ENCODE data around the gene FLVCR2.

The FLVCR2 gene

GRCh38 chr14:75602503-75602902 lies 24.1 kb downstream of the FLVCR2 start:
- no peak for DNase-seq (ENCODE audit: low read depth in 1 of 2, low spot score in 1 of 2)
- H3K27ac ChIP-seq (replicated peaks): no peak overlapping the region
- H3K27me3 ChIP-seq (ENCODE audit: insufficient read depth, poor library complexity, severe bottlenecking): no peaks in the 10 kb centered on the region
- TF ChIP-seq REST (IDR thresholded peaks at IDR 0.05; ENCODE audit: insufficient replicate concordance, low read depth) (no peak), CTCF (IDR thresholded peaks at IDR 0.05; ENCODE audit: insufficient read depth, low read length) (no peak), SPI1 (IDR thresholded peaks at IDR 0.05; ENCODE audit: borderline replicate concordance, low read depth) (no peak), GABPA (IDR thresholded peaks at IDR 0.05; ENCODE audit: low read depth) (no peak), POLR2AphosphoS5 (IDR thresholded peaks at IDR 0.05; ENCODE audit: low read depth) (no peak)
- H3K4me3 ChIP-seq (replicated peaks; ENCODE audit: insufficient read depth, low read length): no peak overlapping the region

GRCh38 chr14:75604979-75605851 lies 26.8 kb downstream of the FLVCR2 start:
- Histone ChIP-seq H3K4me3 (replicated peaks; ENCODE audit: insufficient read depth, low read length) (no peak overlapping the region; the same call in 1 of the 2 replicates), H3K27ac (replicated peaks) (peak overlapping the region; percentile 39), H3K27me3 (ENCODE audit: insufficient read depth, poor library complexity, severe bottlenecking) (no peaks in the 10 kb centered on the region)
- DNase-seq (ENCODE audit: low read depth in 1 of 2, low spot score in 1 of 2): peak in 1 of 2 experiments; percentile 70
- TF ChIP-seq SPI1 (IDR thresholded peaks at IDR 0.05; ENCODE audit: borderline replicate concordance, low read depth) (peak; percentile 86), CTCF (IDR thresholded peaks at IDR 0.05; ENCODE audit: insufficient read depth, low read length) (no peak)

- TF ChIP-seq POLR2AphosphoS5 (IDR thresholded peaks at IDR 0.05; ENCODE audit: low read depth): no peak
- TF ChIP-seq SPI1 (IDR thresholded peaks at IDR 0.05; ENCODE audit: borderline replicate concordance, low read depth): no peak
- TF ChIP-seq REST (IDR thresholded peaks at IDR 0.05; ENCODE audit: insufficient replicate concordance, low read depth): no peak
- TF ChIP-seq CTCF (IDR thresholded peaks at IDR 0.05; ENCODE audit: insufficient read depth, low read length): no peak
- no peak for TF ChIP-seq GABPA (IDR thresholded peaks at IDR 0.05; ENCODE audit: low read depth)
These were observed 27.5 kb downstream of the FLVCR2 start for GRCh38 chr14:75605916-75606315.

More at GRCh38 chr14:75605916-75606315, 27.5 kb downstream of the FLVCR2 start:
- DNase-seq (ENCODE audit: low read depth in 1 of 2, low spot score in 1 of 2): no peak
- H3K4me3 ChIP-seq (replicated peaks; ENCODE audit: insufficient read depth, low read length): no peak overlapping the region
- H3K27me3 ChIP-seq (ENCODE audit: insufficient read depth, poor library complexity, severe bottlenecking): no peaks in the 10 kb centered on the region
- H3K27ac ChIP-seq (replicated peaks): peak overlapping the region; percentile 39

Data from HL-60 (cell line).